GM19467 (cell line): ENCODE data around the gene WWC2.

ENCODE experiments used
- ATAC-seq: cut with Tn5 transposase; IDR thresholded peaks from one replicate; pipeline ENCODE4 v1.9.1; 2021; ENCODE audit warnings: mild to moderate bottlenecking, moderate library complexity; ENCODE audit not compliant: unreplicated experiment

Gene WWC2

GRCh38 chr4:183348706-183349659 lies 249.9 kb downstream of the WWC2 start:
- no peak for ATAC-seq

- ATAC-seq, result no peak
These were observed 250.6 kb downstream of the WWC2 start for GRCh38 chr4:183349673-183350072.

GRCh38 chr4:183350317-183351071 lies 251.4 kb downstream of the WWC2 start:
- no peak for ATAC-seq

DNA sequence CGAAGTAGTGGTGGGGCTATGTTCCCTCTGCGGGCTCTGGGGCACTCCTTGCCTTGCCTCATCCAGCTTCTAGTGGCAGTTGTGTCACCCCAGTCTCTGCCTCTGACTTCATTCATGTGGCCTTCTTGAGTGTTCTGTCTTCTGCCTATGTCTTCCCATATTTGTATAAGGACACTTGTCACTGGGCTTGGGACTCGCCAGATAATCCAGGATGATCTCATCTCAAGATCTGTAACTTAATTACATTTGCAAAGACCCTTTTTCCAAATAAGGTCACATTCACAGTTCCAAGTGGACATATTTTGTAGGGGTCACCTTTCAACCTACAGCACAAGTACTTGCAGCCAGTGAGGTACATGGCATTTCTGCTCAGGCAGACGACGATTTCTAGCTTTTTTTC lies 253.5 kb downstream of the WWC2 start:
- ATAC-seq, result no peak

GRCh38 chr4:183353557-183353956 lies 254.5 kb downstream of the WWC2 start:
- no peak for ATAC-seq

DNA sequence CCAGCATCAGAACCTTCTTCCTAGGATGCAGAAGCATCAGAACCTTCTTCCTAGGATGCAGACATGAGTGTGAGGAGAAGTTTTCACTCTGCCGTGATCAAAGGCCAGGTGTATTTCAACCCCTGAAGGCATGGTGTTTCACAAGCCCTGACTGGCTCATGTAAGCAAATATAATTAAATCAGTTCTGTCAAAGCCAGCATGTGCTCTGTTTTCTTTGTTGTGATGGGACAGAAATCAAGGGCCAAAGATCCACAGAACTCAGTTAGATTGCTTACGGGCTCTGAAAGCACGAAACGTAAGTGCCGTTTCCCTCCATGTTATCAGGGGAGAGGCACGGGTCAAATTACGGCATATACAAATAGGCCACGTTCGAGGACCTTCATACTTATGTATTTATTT lies 255.2 kb downstream of the WWC2 start:
- ATAC-seq, result no peak

- ATAC-seq, result no peak
These were observed 256.3 kb downstream of the WWC2 start for GRCh38 chr4:183355405-183355804.

DNA sequence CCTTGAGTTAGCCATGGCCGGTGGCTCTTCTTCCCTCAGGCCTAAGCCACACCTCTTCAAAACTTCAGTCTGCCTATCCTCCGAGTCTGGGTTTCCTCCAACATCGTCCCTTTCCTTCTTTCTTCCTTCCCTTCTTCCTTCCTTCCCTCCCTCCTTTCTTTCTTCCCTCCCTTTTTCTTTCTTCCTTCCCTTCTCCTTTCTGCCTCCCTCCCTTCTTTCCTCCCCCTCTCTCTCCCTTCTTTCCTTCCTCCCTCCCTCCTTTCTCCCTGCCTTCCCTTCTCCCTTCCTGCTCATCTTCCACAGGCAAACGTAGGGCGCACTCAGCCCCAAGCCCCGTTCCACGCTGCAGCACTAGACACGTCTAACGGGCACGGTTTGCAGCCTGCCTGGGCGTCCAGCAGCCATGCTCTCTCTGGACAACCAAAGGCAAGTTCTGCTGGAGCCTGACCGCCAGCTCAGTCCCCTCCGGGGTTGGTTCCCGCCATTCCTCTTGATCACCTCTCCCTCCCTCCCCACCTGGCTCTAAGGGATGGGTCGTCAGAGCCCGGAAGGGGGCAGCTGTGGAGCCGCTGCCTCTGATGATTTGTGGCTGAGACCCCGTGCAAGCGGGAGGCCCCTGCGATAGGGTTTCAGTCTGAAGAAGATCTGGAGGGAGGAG lies 257.2 kb downstream of the WWC2 start:
- ATAC-seq, result no peak

DNA sequence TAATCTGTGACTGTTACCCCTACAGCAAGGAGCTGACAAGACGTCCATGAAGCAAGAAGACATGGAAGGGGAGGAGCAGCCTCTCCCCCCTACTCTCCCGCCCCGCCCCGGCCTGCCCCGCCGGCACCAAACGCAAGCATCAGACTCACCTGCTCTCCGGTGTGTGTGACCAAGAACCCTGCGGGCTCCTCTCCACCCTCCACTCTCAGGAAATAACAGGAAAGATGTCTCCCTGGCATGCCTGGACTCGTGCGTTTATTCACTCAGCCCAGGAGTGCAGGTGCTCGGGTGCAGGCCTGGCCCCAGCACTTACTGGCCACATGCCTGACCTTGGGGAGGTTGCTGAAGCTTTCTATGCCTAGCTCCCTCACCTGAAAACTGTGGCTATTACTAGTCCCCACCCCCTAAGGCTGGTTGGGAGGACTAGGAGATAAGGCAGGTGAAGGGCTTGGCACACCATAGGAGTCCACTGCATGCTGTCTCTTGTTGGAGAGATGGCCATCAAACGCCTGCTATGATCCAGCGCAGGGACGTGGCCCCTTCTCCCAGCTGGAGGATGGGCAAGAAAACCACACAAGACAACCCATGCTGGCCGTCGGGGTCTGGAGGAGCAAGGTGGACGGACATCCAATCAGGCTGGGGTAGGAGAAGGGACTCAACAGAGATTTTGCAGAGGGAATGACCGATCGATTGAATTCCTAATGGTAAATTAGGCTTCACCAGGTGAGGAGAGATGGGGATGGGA lies 258.0 kb downstream of the WWC2 start:
- no peak for ATAC-seq

DNA sequence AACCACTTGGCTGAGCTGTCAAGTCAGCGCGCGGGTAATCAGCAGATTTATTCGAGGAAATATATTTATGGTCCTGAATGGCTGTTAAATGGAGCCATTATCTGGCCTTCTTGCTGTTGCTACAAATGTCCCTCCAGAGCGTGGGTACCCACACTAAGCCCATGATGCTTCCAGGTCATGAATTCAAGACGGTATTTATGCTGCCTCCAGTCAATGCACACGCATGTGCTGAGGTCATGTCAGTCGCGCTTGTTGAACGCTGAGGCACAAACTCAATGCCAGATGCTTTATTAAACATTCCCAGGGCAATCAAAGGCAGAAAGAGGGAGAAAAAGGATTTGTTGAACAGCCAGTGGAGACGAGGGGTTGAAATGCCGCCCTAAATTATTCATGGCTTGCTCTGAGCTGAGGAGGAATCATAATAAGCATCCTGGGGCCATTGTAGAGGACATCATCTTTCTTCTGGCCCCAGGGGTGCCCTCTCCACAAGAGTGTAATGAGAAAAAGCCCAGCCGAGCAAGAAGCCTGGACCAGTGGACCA lies 259.2 kb downstream of the WWC2 start:
- ATAC-seq, result no peak

GRCh38 chr4:183360161-183360919 lies 261.3 kb downstream of the WWC2 start:
- ATAC-seq, result no peak

DNA sequence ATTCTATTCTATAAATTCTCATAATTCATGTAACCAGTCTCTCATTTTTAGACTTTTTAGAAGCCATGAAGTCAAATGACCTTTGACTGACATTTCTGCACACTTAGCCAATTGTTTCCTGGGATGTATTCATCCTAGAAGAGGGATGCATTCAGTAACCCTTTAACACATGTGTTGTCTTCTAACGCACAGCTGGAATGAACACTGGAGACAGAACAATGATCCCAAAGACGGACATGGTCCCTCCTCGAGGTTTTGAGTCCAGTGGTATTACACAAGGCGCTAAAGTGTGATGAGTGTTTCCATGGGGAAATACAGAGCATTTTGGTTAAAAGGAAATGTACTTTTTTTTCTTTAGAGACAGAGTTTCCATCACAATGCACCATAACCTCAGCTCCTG lies 263.0 kb downstream of the WWC2 start:
- ATAC-seq, result no peak

DNA sequence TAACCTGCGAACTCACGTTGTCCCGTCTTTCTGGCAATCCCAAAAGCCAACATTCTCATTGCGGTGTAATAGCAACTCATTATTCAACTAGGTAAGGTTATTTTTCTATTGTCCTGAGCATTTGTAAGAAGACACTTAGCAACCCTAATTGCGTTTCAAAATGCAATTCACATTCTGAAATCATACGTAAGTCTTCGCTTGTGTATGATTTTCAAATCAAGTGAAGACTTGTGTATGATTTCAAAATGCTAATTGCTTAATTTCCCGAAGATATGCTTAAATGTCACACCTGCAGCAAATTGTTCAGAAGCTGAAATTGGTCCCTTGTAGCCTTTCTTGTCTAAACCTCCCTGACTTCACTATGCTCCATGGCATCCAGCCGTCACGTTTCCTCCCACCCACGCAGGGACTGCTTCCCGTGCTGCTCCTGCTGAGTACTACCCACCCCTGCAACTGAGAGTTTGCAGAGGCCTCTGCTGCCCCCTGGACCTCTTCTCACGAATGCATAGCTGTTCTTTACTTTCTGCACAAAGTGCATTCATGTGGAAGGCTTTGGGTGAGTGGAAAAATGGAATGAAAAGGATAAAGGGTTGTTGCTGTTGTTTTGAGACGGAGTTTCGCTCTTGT lies 264.0 kb downstream of the WWC2 start:
- ATAC-seq, result no peak

GRCh38 chr4:183364025-183364424 lies 265.0 kb downstream of the WWC2 start:
- no peak for ATAC-seq

GRCh38 chr4:183366206-183366835 lies 267.3 kb downstream of the WWC2 start:
- no peak for ATAC-seq

- ATAC-seq, result no peak
These were observed 270.0 kb downstream of the WWC2 start for GRCh38 chr4:183369073-183369472.
